GM04503 (cell line): Measurements from ENCODE around the gene GPR15LG.
"Not testable (repeated sequence)": the region's sequence is repeated elsewhere in the genome, so short reads cannot be mapped to it uniquely, and the experiment has no call there.

Experiments used
- DNase-seq: peaks from one replicate; pipeline ENCODE4 v3.0.0-alpha.2; 2012; ENCODE audit warnings: low read depth

Gene GPR15LG

DNA sequence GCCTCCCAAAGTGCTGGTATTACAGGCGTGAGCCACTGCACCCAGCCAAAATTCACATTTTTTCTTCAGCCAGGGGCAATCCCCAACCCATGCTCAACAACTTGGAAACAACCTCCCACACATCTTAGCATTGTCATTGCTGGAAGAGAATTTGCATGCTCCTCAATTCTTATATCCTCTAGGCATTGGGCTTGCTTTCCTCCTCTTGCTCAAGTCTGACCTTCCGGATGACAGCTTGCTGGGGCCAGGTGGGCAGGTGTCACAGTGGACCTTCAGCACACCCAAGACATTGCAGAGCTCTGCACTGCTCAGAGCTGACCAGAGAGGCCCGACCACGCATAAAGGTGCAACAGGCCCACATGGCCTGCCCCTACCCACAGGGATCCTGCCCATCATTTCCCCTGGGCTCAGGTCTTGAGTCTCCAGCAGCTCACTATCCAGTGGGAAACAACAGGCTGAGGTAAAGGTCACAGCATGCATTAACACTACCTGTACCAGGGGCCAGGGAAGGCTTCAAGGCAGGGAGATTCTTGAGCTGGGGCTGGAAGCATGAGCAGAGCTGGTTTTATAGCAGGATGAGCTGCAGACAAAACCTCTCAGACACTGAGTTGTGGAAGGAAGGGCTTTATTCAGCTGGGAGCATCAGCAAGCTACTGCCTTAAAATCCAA lies 6.8 kb upstream of the GPR15LG start:
- DNase-seq: no peak

DNA sequence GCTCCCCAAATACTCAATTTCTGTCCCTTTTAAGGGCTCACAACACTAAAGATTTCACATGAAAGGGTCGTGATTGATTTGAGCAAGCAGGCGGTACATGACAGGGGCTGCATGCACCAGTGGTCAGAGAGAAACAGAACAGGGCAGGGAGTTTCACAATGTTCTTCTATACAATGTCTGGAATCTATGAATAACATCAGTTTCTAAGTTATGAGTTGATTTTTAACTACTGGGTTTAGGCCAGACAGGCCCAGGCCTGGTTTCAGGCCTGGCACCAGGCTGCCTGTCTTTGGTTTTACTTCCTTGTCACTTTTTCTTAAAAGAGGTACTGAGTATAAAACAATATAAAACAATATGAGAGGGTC lies 6.3 kb upstream of the GPR15LG start:
- not testable (repeated sequence) for DNase-seq

GRCh38 chr10:84168382-84168781 lies 5.2 kb upstream of the GPR15LG start:
- DNase-seq: not testable (repeated sequence)

DNA sequence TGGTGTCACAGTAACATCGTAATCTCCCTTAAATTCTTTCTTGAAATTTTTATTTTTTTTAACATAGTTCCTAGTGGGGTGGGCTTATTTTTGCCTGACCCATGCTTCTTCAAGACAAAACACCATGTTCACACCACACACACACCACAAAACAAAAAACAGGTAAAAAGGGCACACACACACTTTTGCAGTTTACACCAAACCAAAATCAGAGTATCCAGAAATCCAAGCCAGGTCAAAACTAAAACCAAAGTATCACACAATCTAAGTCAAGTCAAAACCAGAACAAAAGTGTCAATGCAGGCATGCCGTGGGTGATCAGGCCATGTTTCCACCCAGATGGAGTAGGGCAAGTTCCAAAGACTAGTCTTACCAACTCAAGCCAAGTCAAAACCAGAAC lies 2.4 kb upstream of the GPR15LG start:
- DNase-seq: not testable (repeated sequence)

- DNase-seq: not testable (repeated sequence)
These were observed 1.7 kb upstream of the GPR15LG start for GRCh38 chr10:84171700-84172466.

GRCh38 chr10:84172467-84173356 lies 889 bp upstream of the GPR15LG start:
- DNase-seq: no peak

DNA sequence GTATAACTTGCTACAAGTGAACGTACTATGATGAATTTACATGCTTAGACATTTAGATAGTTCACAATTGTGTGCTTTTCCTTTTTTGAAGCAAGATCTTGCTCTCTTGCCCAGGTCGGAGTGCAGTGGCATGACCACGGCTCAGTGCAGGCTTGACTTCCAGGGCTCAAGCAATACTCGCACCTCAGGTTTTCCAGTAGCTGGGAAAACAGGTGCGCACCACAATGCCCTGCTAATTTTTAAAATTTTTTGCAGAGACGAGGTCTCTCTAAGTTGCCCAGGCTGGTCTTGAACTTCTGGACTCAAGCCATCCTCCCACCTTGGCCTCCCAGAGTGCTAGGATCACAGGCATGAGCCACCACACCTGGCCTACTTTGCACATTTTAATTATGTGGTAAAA lies 1.8 kb downstream of the GPR15LG start:
- DNase-seq: no peak

DNA sequence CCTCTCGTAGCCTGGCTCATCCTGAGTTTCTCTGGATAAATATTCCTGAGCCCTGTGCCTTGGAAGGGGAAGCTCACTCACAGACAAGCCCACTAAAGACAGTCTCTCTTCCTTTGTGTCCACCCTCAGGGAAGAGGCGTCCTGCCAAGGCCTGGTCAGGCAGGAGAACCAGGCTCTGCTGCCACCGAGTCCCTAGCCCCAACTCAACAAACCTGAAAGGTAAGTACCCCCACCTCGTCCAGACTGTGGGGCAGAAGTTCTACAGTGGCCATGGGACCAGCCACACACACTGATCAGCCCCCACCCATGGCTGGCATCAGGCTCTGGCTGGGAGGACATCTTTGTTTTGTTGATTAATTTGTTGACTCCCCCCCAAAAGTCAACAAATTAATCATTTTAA lies 2.8 kb downstream of the GPR15LG start:
- DNase-seq: no peak

DNA sequence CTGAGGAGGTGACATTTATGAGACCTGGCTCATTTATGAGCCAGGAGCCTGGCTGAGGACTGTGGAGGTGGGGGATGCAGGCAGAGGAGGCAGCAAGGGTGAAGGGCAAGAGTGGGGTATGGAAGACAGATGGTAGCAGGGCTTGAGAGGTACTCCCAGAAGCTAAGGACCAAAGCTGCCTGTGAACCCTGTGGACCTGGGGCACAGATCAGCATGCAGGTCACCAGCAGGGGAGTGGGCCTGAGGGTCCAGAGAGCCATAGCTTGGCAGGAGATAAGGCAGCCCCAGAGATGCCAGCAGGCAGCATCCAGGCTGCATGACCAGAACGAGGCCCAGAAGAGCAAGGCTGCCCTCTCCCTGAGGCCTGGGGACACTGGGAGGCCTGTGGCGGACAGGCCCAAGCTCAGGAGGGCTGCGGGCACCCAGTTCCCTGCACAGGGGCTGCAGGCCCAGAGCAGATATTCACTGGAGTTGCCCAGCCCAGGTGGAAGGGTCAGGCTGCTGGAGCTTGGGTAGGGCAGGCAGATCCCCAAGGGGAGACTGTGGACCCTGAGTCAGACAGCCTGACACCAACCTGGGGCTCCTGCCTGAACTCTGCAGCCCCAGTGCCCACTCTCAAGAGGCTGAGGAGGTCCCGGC lies 3.4 kb downstream of the GPR15LG start:
- no peak for DNase-seq

GRCh38 chr10:84177541-84178141 lies 4.0 kb downstream of the GPR15LG start:
- no peak for DNase-seq

DNA sequence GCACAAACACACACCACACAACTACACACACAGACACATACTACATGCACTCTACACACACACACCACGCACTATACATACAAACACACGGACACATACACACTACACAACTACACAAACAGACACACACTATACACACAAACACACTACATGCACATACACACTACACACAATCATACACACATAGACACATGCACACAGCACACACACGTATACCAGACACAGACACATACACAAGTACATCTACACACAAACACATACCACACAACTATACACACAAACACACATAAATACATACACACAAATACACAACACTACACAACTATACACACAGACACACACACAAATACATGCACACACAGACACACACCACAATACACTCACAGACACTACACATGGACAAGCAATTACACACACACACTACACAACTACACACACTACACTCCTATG lies 4.6 kb downstream of the GPR15LG start:
- no peak for DNase-seq

GRCh38 chr10:84179059-84179710 lies 5.6 kb downstream of the GPR15LG start:
- DNase-seq: peak; percentile 55

GRCh38 chr10:84180386-84180785 lies 6.8 kb downstream of the GPR15LG start:
- DNase-seq: not testable (repeated sequence)

- no peak for DNase-seq
These were observed 8.0 kb downstream of the GPR15LG start for GRCh38 chr10:84181631-84182030.

DNA sequence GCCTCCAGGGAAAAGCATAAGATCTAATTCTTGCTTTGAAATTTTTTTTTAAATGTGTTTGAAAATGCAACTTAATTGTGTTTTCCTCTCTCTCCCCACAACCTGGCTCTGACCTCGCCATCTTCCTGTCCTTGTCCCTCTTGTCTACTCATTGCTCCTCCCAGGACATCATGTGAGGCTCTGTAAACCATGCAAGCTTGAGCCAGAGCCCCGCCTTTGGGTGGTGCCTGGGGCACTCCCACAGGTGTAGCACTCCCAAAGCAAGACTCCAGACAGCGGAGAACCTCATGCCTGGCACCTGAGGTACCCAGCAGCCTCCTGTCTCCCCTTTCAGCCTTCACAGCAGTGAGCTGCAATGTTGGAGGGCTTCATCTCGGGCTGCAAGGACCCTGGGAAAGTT lies 10.9 kb downstream of the GPR15LG start:
- no peak for DNase-seq

GRCh38 chr10:84185526-84186175 lies 12.1 kb downstream of the GPR15LG start:
- no peak for DNase-seq

GRCh38 chr10:84188815-84189214 lies 15.2 kb downstream of the GPR15LG start:
- no peak for DNase-seq

DNA sequence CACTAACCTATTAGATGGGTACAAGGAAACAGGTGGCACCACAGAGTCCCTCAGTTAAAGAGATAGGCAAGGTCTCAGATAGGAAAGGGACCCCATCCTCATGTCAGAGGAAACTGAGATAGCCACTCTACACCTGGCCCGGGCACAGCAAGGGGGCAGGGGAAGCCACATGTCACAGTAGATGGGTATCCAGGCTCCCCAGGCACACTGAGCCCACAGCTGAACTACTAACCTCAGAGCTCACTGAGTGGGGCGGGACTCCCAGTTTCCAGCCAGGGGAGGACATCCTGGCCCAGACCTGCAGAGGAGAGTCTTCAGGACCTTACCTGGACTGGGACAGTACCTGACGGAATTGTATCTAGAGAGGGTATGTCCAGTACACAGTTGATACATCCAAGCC lies 17.0 kb downstream of the GPR15LG start:
- no peak for DNase-seq

- no peak for DNase-seq
These were observed 17.5 kb downstream of the GPR15LG start for GRCh38 chr10:84191106-84191505.

- no peak for DNase-seq
These were observed 19.7 kb downstream of the GPR15LG start for GRCh38 chr10:84193327-84193726.
